ENCODE measurements around the gene CHST8. TPM values are rescaled to one million over a fixed set of nuclear protein-coding genes. Genes with fewer than 3 reads are reported as not detected.

CHST8 gene
- polyA plus RNA-seq, 3 donors = not detected

GRCh38 chr19:33659835-33660234 is 38.1 kb downstream of the CHST8 start:
- no peak overlapping the region for H3K9ac ChIP-seq (ENCODE audit: insufficient read depth, low read length, poor library complexity, severe bottlenecking)
- no peaks in the 10 kb centered on the region for H3K36me3 ChIP-seq (replicated peaks in 1 of 2; ENCODE audit: control insufficient read depth in 1 of 2, insufficient read depth in 2 of 2, low read length in 2 of 2)
- H4K20me1 ChIP-seq (ENCODE audit: insufficient read depth, low read length) = no peaks in the 10 kb centered on the region
- DNase-seq = no peak
- H3K4me2 ChIP-seq (replicated peaks; ENCODE audit: extremely low read depth, low read length, poor library complexity, severe bottlenecking) = no peak overlapping the region
- H3K4me1 Mint-ChIP-seq = no peaks in the 10 kb centered on the region
- no peak overlapping the region for H3K27ac ChIP-seq (ENCODE audit: low read depth in 1 of 2, low read length in 2 of 2)
- H2AFZ ChIP-seq (ENCODE audit: insufficient read depth, low read depth, low read length, poor library complexity, severe bottlenecking) = no peak overlapping the region
- TF ChIP-seq CTCF (IDR thresholded peaks at IDR 0.05) = no peak
- peaks cover 7 to 28% (median 11%) of the 10 kb centered on the region in 3 donors for H3K27me3 Mint-ChIP-seq (ENCODE audit: low read depth in 3 of 3)
- no peaks in the 10 kb centered on the region for H3K9me3 ChIP-seq (replicated peaks in 1 of 2; ENCODE audit: control insufficient read depth in 1 of 2, insufficient read depth in 1 of 2, low read length in 2 of 2)
- intact Hi-C loops (cut with micrococcal nuclease) = no loop called here
- H3K27me3 ChIP-seq (ENCODE audit: control insufficient read depth in 2 of 2, insufficient read depth in 2 of 2, low read length in 2 of 2) = no peaks in the 10 kb centered on the region
- H3K36me3 Mint-ChIP-seq = no peaks in the 10 kb centered on the region
- H3K27ac Mint-ChIP-seq = no peak overlapping the region
- no peak overlapping the region for H3K4me3 Mint-ChIP-seq
- no peaks in the 10 kb centered on the region for H3K79me2 ChIP-seq (ENCODE audit: insufficient read depth, low read length)
- 95% methylated on average over 3 of the region's 5 CpGs for WGBS (ENCODE audit: insufficient coverage)
- no peaks in the 10 kb centered on the region for H3K9me3 Mint-ChIP-seq
- H3K4me3 ChIP-seq (replicated peaks in 1 of 3; ENCODE audit: low read depth in 2 of 3, low read length in 3 of 3) = no peak overlapping the region
- no peaks in the 10 kb centered on the region for H3K4me1 ChIP-seq (ENCODE audit: control insufficient read depth in 1 of 2, insufficient read depth in 2 of 2, low read length in 2 of 2)

DNA sequence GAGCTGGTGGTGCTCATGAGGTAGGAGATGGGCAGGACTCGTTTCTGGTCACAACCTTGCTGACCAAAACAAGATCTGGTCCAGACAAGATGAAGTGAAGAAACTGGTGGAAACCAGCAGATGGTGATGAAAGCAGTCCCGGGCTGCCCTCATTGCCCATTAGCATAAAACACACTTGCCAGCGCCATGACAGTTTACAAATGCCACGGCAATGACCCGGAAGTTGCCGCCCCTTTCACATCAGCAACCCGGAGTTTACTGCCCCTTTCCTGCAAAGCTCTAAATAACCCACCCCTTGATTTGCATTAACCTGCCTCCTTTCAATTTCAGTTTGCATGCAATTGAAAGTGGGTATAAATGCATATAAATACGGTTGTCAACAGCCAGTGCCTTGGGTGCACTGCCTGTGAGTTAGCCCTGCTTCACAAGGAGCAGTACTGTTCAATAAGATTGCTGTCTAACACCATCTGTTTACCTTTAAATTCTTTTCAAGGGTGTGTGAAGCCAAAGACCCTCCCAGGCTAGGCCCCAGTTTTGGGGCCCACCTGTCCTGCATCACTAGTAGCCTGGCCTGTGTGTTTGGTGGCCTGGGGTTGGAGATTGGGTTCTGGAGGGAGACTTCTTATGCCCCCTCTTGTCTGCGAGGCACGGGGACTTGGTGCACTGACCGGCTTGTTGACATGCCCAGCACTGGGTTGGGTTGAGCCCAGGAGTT is 38.8 kb downstream of the CHST8 start:
- no peaks in the 10 kb centered on the region for H3K9me3 ChIP-seq (replicated peaks in 1 of 2; ENCODE audit: control insufficient read depth in 1 of 2, insufficient read depth in 1 of 2, low read length in 2 of 2)
- intact Hi-C loops (cut with micrococcal nuclease) = no loop called here
- no peak overlapping the region for H3K9ac ChIP-seq (ENCODE audit: insufficient read depth, low read length, poor library complexity, severe bottlenecking)

More for the DNA sequence above, 38.8 kb downstream of the CHST8 start:
- Mint-ChIP-seq H3K27me3 (ENCODE audit: low read depth in 3 of 3) (peaks cover 6 to 25% (median 6%) of the 10 kb centered on the region in 3 donors), H3K9me3 (peaks cover 0 to 2% (median 0%) of the 10 kb centered on the region in 7 donors), H3K27ac (no peak overlapping the region), H3K36me3 (no peaks in the 10 kb centered on the region), H3K4me3 (no peak overlapping the region), H3K4me1 (no peaks in the 10 kb centered on the region)
- H3K4me2 ChIP-seq (replicated peaks; ENCODE audit: extremely low read depth, low read length, poor library complexity, severe bottlenecking) = no peak overlapping the region
- no peaks in the 10 kb centered on the region for H3K27me3 ChIP-seq (ENCODE audit: control insufficient read depth in 2 of 2, insufficient read depth in 2 of 2, low read length in 2 of 2)
- H3K36me3 ChIP-seq (replicated peaks in 1 of 2; ENCODE audit: control insufficient read depth in 1 of 2, insufficient read depth in 2 of 2, low read length in 2 of 2) = no peaks in the 10 kb centered on the region
- no peaks in the 10 kb centered on the region for H3K4me1 ChIP-seq (ENCODE audit: control insufficient read depth in 1 of 2, insufficient read depth in 2 of 2, low read length in 2 of 2)
- DNase-seq = no peak
- H3K27ac ChIP-seq (ENCODE audit: low read depth in 1 of 2, low read length in 2 of 2) = no peak overlapping the region
- no peaks in the 10 kb centered on the region for H3K79me2 ChIP-seq (ENCODE audit: insufficient read depth, low read length)
- H4K20me1 ChIP-seq (ENCODE audit: insufficient read depth, low read length) = no peaks in the 10 kb centered on the region
- H2AFZ ChIP-seq (ENCODE audit: insufficient read depth, low read depth, low read length, poor library complexity, severe bottlenecking) = no peak overlapping the region
- 58% methylated on average over 3 of the region's 11 CpGs for WGBS (ENCODE audit: insufficient coverage)
- no peak for TF ChIP-seq CTCF (IDR thresholded peaks at IDR 0.05)
- H3K4me3 ChIP-seq (replicated peaks in 1 of 3; ENCODE audit: low read depth in 2 of 3, low read length in 3 of 3) = no peak overlapping the region

Measured in CD14-positive monocyte (primary cell).